OCI-LY7 (cell line): Measurements from ENCODE around the gene TRPM2.

ENCODE experiments used
- EZH2phosphoT487 ChIP-seq: fragments of 200-600 bp; sonication (generic); IDR thresholded peaks from 2 replicates; pipeline ENCODE4 v1.6.1; 2018; ENCODE audit warnings: low read depth, borderline replicate concordance, mild to moderate bottlenecking, mixed run types, antibody characterized with exemption, low read length, moderate library complexity, mixed read lengths
- TF ChIP-seq, protein P1 (sequence below): fragments of 200-600 bp; sonication (generic); conservative IDR thresholded peaks from 2 replicates; pipeline ENCODE4 v1.5.1; 2014; ENCODE audit warnings: mild to moderate bottlenecking, antibody characterized with exemption, low read length, moderate library complexity, mixed read lengths

GRCh38 chr21:44403106-44404020 lies 49.9 kb downstream of the TRPM2 start:
- TF ChIP-seq, protein P1, sequence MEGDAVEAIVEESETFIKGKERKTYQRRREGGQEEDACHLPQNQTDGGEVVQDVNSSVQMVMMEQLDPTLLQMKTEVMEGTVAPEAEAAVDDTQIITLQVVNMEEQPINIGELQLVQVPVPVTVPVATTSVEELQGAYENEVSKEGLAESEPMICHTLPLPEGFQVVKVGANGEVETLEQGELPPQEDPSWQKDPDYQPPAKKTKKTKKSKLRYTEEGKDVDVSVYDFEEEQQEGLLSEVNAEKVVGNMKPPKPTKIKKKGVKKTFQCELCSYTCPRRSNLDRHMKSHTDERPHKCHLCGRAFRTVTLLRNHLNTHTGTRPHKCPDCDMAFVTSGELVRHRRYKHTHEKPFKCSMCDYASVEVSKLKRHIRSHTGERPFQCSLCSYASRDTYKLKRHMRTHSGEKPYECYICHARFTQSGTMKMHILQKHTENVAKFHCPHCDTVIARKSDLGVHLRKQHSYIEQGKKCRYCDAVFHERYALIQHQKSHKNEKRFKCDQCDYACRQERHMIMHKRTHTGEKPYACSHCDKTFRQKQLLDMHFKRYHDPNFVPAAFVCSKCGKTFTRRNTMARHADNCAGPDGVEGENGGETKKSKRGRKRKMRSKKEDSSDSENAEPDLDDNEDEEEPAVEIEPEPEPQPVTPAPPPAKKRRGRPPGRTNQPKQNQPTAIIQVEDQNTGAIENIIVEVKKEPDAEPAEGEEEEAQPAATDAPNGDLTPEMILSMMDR = no peak
- no peak for TF ChIP-seq EZH2phosphoT487
